Motor neuron (in vitro differentiated cells): ENCODE data around the gene DEDD2. TPM values are rescaled to one million over a fixed set of nuclear protein-coding genes. Genes with fewer than 3 reads are reported as not detected.
A peak's percentile ranks its signal among the peaks of the same experiment; 100 is the strongest.

ENCODE experiments used
- ATAC-seq, 8 experiments: fragments of 200-7000 bp; cut with Tn5 transposase; replicated peaks in 6 of 8; 2 replicates each; pipeline ENCODE4 v1.8.0; 2021; ENCODE audit warnings: mild to moderate bottlenecking in 8 of 8, moderate library complexity in 8 of 8
- H3K27ac ChIP-seq, 2 donors: fragments of 250-450 bp; sonication (Bioruptor Pico); 2 replicates each; pipeline ENCODE4 v1.9.0; 2021; ENCODE audit warnings: antibody characterized with exemption in 2 of 2, mild to moderate bottlenecking in 2 of 2, moderate library complexity in 1 of 2
- H3K4me1 ChIP-seq, 2 donors: fragments of 250-450 bp; sonication (Bioruptor Pico); replicated peaks in 1 of 2; 2 replicates each; pipeline ENCODE4 v1.6.1; 2021; ENCODE audit warnings: antibody characterized with exemption in 2 of 2, mild to moderate bottlenecking in 2 of 2, moderate library complexity in 1 of 2
- H3K4me3 ChIP-seq, 5 donors: fragments of 250-450 bp; sonication (Bioruptor Pico); 2 replicates each; pipeline ENCODE4 v1.9.0; 2021; ENCODE audit warnings: antibody characterized with exemption in 5 of 5, mild to moderate bottlenecking in 5 of 5, moderate library complexity in 4 of 5
- WGBS, 10 experiments: fragments of 450-650 bp; shearing (Covaris generic); methylation state at CpG; one replicate each; pipeline ENCODE4 v1.0.0; 2022; 5-methylcytosine and 5-hydroxymethylcytosine counted together
- in situ Hi-C, 9 experiments: fragments of 400-800 bp; cut with MboI; loops; one replicate each; pipeline ENCODE4 v1.15.0; 2021; ENCODE audit warnings: low sequenced_read_pairs in 9 of 9, low pct_unique_long_range_greater_than_20kb in 2 of 9; ENCODE audit not compliant: unreplicated experiment in 9 of 9
- total RNA-seq, 8 experiments: library from RNA; unstranded; fragments of 300-600 nt; gene quantifications; 2 replicates each; pipeline versions ENCODE4 v1.2.3 to v1.2.4, GENCODE V29; 2022

The DEDD2 gene
- total RNA-seq, 8 experiments from 2014 or later: 17.9 to 35.9 (median 24.7) TPM

- in situ Hi-C loops: no loop called here
- 0 to 91% (median 57%) methylated on average over 1 to 2 of the region's 13 CpGs; no CpG with 5 or more reads in 2 of the 10 experiments for WGBS, 10 experiments
- Histone ChIP-seq H3K4me3 (no peak overlapping the region), H3K27ac (peak overlapping the region in 1 of 2 donors; percentile 46), H3K4me1 (peaks cover 30 to 40% of the 10 kb centered on the region in 2 donors)
- ATAC-seq: peak in 5 of 8 experiments; percentile 1 to 4 (median 2)
Measured at GRCh38 chr19:42178791-42179674, 38.4 kb downstream of the DEDD2 start.

- in situ Hi-C loops: no loop called here
Measured at GRCh38 chr19:42177686-42178019, 39.8 kb downstream of the DEDD2 start.

GRCh38 chr19:42176990-42177685 is 40.3 kb downstream of the DEDD2 start:
- peak; percentile 87 to 98 (median 90) for ATAC-seq
- Histone ChIP-seq H3K4me1 (peaks cover 47 to 55% of the 10 kb centered on the region in 2 donors), H3K27ac (peak overlapping the region; percentile 53 to 90), H3K4me3 (peak overlapping the region; percentile 44 to 60 (median 49))
- 0% methylated on average over 1 to 2 of the region's 66 CpGs; no CpG with 5 or more reads in 6 of the 10 experiments for WGBS, 10 experiments
- in situ Hi-C loops: no loop called here

More at GRCh38 chr19:42177686-42178019, 39.8 kb downstream of the DEDD2 start:
- Histone ChIP-seq H3K4me1 (peaks cover 42 to 50% of the 10 kb centered on the region in 2 donors), H3K27ac (peak overlapping the region; percentile 53 to 90), H3K4me3 (peak overlapping the region; percentile 44 to 60 (median 49))
- WGBS, 10 experiments: 0 to 80% (median 39%) methylated on average over 1 to 3 of the region's 3 CpGs; no CpG with 5 or more reads in 3 of the 10 experiments
- ATAC-seq: no peak

GRCh38 chr19:42176649-42176989 is 40.9 kb downstream of the DEDD2 start:
- H3K27ac ChIP-seq: peak overlapping the region; percentile 81 to 90
- WGBS, 10 experiments: no CpG with 5 or more reads among the region's 31 CpGs
- H3K4me1 ChIP-seq: peaks cover 52 to 60% of the 10 kb centered on the region in 2 donors
- in situ Hi-C loops: no loop called here
- peak; percentile 63 to 84 (median 69) for ATAC-seq
- peak overlapping the region; percentile 44 to 60 (median 49) for H3K4me3 ChIP-seq

- Histone ChIP-seq H3K4me1 (peaks cover 57 to 65% of the 10 kb centered on the region in 2 donors), H3K27ac (peak overlapping the region; percentile 81 to 90), H3K4me3 (peak overlapping the region; percentile 44 to 60 (median 49))
- peak in 4 of 8 experiments; percentile 2 to 48 (median 37) for ATAC-seq
- in situ Hi-C loops: no loop called here
- 0 to 4% (median 2%) methylated on average over 3 to 29 of the region's 34 CpGs; no CpG with 5 or more reads in 2 of the 10 experiments for WGBS, 10 experiments
Measured at GRCh38 chr19:42175952-42176648, 41.4 kb downstream of the DEDD2 start.

GRCh38 chr19:42174958-42175734 is 42.3 kb downstream of the DEDD2 start:
- 20 to 48% (median 32%) methylated on average over 2 to 4 of the region's 6 CpGs; no CpG with 5 or more reads in 3 of the 10 experiments for WGBS, 10 experiments
- Histone ChIP-seq H3K4me3 (peak overlapping the region; percentile 44 to 60 (median 49)), H3K4me1 (peaks cover 67 to 73% of the 10 kb centered on the region in 2 donors), H3K27ac (peak overlapping the region; percentile 81 to 90)
- no peak for ATAC-seq
- in situ Hi-C loops: no loop called here

GRCh38 chr19:42174188-42174587 is 43.3 kb downstream of the DEDD2 start:
- in situ Hi-C loops: no loop called here
- no peak for ATAC-seq
- Histone ChIP-seq H3K27ac (peak overlapping the region; percentile 81 to 90), H3K4me3 (peak overlapping the region in 4 of 5 donors; percentile 44 to 60 (median 51)), H3K4me1 (peaks cover 69 to 73% of the 10 kb centered on the region in 2 donors)
- WGBS, 10 experiments: 73 to 100% (median 95%) methylated on average over 1 to 9 of the region's 11 CpGs; no CpG with 5 or more reads in 2 of the 10 experiments

GRCh38 chr19:42173695-42174094 is 43.8 kb downstream of the DEDD2 start:
- in situ Hi-C loops: no loop called here
- Histone ChIP-seq H3K4me3 (peak overlapping the region in 3 of 5 donors; percentile 49 to 60 (median 53)), H3K4me1 (peaks cover 70 to 73% of the 10 kb centered on the region in 2 donors), H3K27ac (peak overlapping the region in 1 of 2 donors; percentile 90)
- WGBS, 10 experiments: 20 to 80% (median 50%) methylated on average over 1 to 2 of the region's 5 CpGs; no CpG with 5 or more reads in 5 of the 10 experiments
- ATAC-seq: no peak

GRCh38 chr19:42172261-42172660 is 45.2 kb downstream of the DEDD2 start:
- peak overlapping the region in 1 of 2 donors; percentile 76 for H3K27ac ChIP-seq
- WGBS, 10 experiments: 44 to 100% (median 76%) methylated on average over 2 to 4 of the region's 7 CpGs; no CpG with 5 or more reads in 4 of the 10 experiments
- in situ Hi-C loops: no loop called here
- ATAC-seq: no peak
- no peak overlapping the region for H3K4me3 ChIP-seq
- peaks cover 69 to 80% of the 10 kb centered on the region in 2 donors for H3K4me1 ChIP-seq

GRCh38 chr19:42170715-42171114 is 46.8 kb downstream of the DEDD2 start:
- H3K4me1 ChIP-seq: peaks cover 75 to 87% of the 10 kb centered on the region in 2 donors
- peak in 5 of 8 experiments; percentile 18 to 51 (median 41) for ATAC-seq
- H3K27ac ChIP-seq: peak overlapping the region; percentile 70 to 76
- 65 to 87% (median 78%) methylated on average over 1 to 8 of the region's 16 CpGs; no CpG with 5 or more reads in 4 of the 10 experiments for WGBS, 10 experiments
- in situ Hi-C loops: no loop called here
- H3K4me3 ChIP-seq: no peak overlapping the region

GRCh38 chr19:42169486-42170413 is 47.7 kb downstream of the DEDD2 start:
- H3K4me3 ChIP-seq: no peak overlapping the region
- whole genome bisulfite sequencing, 10 experiments: 0 to 81% (median 39%) methylated on average over 1 to 4 of the region's 19 CpGs; no CpG with 5 or more reads in 4 of the 10 experiments
- ATAC-seq: peak in 5 of 8 experiments; percentile 26 to 75 (median 69)
- H3K27ac ChIP-seq: peak overlapping the region; percentile 70 to 76
- in situ Hi-C loops: no loop called here
- peaks cover 69 to 87% of the 10 kb centered on the region in 2 donors for H3K4me1 ChIP-seq
